ENCODE data around the gene RFC3.
"Not testable (repeated sequence)": the region's sequence is repeated elsewhere in the genome, so short reads cannot be mapped to it uniquely, and the experiment has no call there.

RFC3 gene

GRCh38 chr13:33817901-33818706, at the start of gene RFC3:
Gene RFC3 (plus strand): TSS chr13:33818149. CDS start chr13:33818179, 30 bp downstream.
- DNase-seq = peak; percentile 93 to 94

GRCh38 chr13:33771296-33771695, 46.7 kb upstream of the RFC3 start:
- no peak for DNase-seq

GRCh38 chr13:33773790-33774462, 44.0 kb upstream of the RFC3 start:
- DNase-seq = no peak

- no peak for DNase-seq
Observed at GRCh38 chr13:33775339-33776108, 42.4 kb upstream of the RFC3 start.

- DNase-seq = no peak
Observed at GRCh38 chr13:33776239-33776881, 41.6 kb upstream of the RFC3 start.

- DNase-seq = no peak
Observed at GRCh38 chr13:33782631-33783030, 35.3 kb upstream of the RFC3 start.

GRCh38 chr13:33783212-33783611, 34.7 kb upstream of the RFC3 start:
- DNase-seq = not testable (repeated sequence)

- DNase-seq = no peak
Observed at GRCh38 chr13:33784738-33785137, 33.2 kb upstream of the RFC3 start.

- no peak for DNase-seq
Observed at GRCh38 chr13:33785384-33785783, 32.6 kb upstream of the RFC3 start.

GRCh38 chr13:33787051-33787591, 30.8 kb upstream of the RFC3 start:
- DNase-seq = no peak

- no peak for DNase-seq
Observed at GRCh38 chr13:33789066-33789606, 28.8 kb upstream of the RFC3 start.

GRCh38 chr13:33789739-33790138, 28.2 kb upstream of the RFC3 start:
- DNase-seq = no peak

- DNase-seq = no peak
Observed at GRCh38 chr13:33793726-33794125, 24.2 kb upstream of the RFC3 start.

- DNase-seq = no peak
Observed at GRCh38 chr13:33794576-33794975, 23.4 kb upstream of the RFC3 start.

- no peak for DNase-seq
Observed at GRCh38 chr13:33796095-33796494, 21.9 kb upstream of the RFC3 start.

- no peak for DNase-seq
Observed at GRCh38 chr13:33797622-33798021, 20.3 kb upstream of the RFC3 start.

GRCh38 chr13:33798023-33798422, 19.9 kb upstream of the RFC3 start:
- no peak for DNase-seq

- DNase-seq = no peak
Observed at GRCh38 chr13:33799950-33800592, 17.9 kb upstream of the RFC3 start.

GRCh38 chr13:33800646-33801186, 17.2 kb upstream of the RFC3 start:
- DNase-seq = no peak

- no peak for DNase-seq
Observed at GRCh38 chr13:33806470-33807248, 11.3 kb upstream of the RFC3 start.

GRCh38 chr13:33812829-33813228, 5.1 kb upstream of the RFC3 start:
- not testable (repeated sequence) for DNase-seq
